ENCODE measurements around the gene F3. TPM values are rescaled to one million over a fixed set of nuclear protein-coding genes. Genes with fewer than 3 reads are reported as not detected.
A peak's percentile ranks its signal among the peaks of the same experiment; 100 is the strongest.
"Not testable (repeated sequence)": the region's sequence is repeated elsewhere in the genome, so short reads cannot be mapped to it uniquely, and the experiment has no call there.

The F3 gene
- total RNA-seq (10 to 100 TPM; 71.5 to 73.3 TPM), polyA plus RNA-seq (ENCODE audit: insufficient read length in 2 of 2) (100 to 1,000 TPM in 1 of 2 donors, 10 to 100 TPM in 1; 97.1 to 104 TPM)
- long read RNA-seq, donor 1, transcript F3-201 (6 exons, 2,287 nt) = major isoform, 9 of 9 reads
- long read RNA-seq, donor 1, partial matches to known transcripts = 0 of 9 reads
- long read RNA-seq, donor 1, other reads (novel, unspliced or antisense) = 0 of 9 reads
- long read RNA-seq, donor 2, transcript F3-201 (6 exons, 2,287 nt) = major isoform, 9 of 10 reads
- long read RNA-seq, donor 2, partial matches to known transcripts = 0 of 10 reads
- long read RNA-seq, donor 2, other reads (novel, unspliced or antisense) = 0 of 10 reads
- long read RNA-seq, donor 3, transcript F3-201 (6 exons, 2,287 nt) = major isoform, 7 of 7 reads
- long read RNA-seq, donor 3, partial matches to known transcripts = 0 of 7 reads
- long read RNA-seq, donor 3, other reads (novel, unspliced or antisense) = 0 of 7 reads
- long read RNA-seq, donor 4, partial matches to known transcripts = 0 of 1 reads
- long read RNA-seq, donor 4, other reads (novel, unspliced or antisense) = 0 of 1 reads

DNA sequence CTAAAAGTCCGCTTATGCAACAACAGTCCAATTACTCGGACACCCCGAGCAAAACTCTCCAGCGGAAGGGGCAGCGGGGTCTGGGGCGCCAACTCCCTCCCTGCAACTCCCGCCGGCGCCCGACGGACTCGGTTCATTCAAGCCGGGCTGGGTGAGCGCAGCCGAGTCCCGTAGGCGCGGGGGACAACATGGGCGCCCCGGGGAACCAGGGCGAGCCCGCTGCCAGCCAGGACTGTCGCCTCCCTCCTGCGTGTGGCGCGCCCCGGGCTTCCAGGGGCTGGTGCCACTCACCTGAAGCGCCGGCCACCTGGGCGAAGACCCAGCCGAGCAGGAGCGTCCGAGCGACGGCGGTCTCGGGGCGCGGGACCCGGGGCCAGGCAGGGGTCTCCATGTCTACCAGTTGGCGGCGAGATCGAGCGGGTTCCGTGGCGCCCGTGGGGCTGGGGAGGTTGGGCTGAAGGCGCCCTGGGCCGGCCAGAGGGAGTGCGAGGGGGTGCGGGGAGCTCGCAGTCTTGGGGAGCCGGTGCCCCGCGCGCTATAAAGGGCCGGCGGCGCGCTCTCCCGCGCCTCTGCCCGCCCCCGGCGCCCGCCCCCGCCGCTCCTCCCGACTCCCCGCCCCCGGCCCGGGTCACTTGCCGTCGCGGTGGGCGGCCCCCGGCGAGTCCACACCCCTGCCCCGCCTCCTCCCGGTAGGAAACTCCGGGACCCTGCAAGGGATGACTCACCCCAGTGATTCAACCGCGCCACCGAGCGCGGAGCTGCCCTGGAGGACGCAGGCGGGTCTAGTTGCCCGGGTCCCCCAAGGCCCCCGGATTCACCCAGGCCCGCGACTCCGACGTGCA is at the start of gene F3:
F3 (minus strand) TSS at position 514 of the 842 bp plus-strand sequence; CDS start at position 391, 123 bp downstream.
- H3K36me3 ChIP-seq (ENCODE audit: control insufficient read depth, insufficient read depth, low read length) = no peaks in the 10 kb centered on the region
- peak within 1 kb of the TSS; percentile 88 for H3K4me3 ChIP-seq (ENCODE audit: low read depth, low read length)
- peak within 1 kb of the TSS; percentile 93 for H3K27ac ChIP-seq (ENCODE audit: low read depth, low read length)
- H3K9me3 ChIP-seq (ENCODE audit: control insufficient read depth, insufficient read depth, low read length) = no peaks in the 10 kb centered on the region
- H3K4me1 ChIP-seq (ENCODE audit: control insufficient read depth, insufficient read depth, low read length) = peaks cover 24% of the 10 kb centered on the region
- WGBS (ENCODE audit: insufficient coverage) = under 1% methylated on average over 71 of the region's 94 CpGs
- DNase-seq (ENCODE audit: low read depth in 4 of 6, low spot score in 6 of 6) = peak in 5 of 6 donors; percentile 53 to 92 (median 64)
- peaks cover 19% of the 10 kb centered on the region for H3K27me3 ChIP-seq (ENCODE audit: control insufficient read depth, insufficient read depth, low read length)

DNA sequence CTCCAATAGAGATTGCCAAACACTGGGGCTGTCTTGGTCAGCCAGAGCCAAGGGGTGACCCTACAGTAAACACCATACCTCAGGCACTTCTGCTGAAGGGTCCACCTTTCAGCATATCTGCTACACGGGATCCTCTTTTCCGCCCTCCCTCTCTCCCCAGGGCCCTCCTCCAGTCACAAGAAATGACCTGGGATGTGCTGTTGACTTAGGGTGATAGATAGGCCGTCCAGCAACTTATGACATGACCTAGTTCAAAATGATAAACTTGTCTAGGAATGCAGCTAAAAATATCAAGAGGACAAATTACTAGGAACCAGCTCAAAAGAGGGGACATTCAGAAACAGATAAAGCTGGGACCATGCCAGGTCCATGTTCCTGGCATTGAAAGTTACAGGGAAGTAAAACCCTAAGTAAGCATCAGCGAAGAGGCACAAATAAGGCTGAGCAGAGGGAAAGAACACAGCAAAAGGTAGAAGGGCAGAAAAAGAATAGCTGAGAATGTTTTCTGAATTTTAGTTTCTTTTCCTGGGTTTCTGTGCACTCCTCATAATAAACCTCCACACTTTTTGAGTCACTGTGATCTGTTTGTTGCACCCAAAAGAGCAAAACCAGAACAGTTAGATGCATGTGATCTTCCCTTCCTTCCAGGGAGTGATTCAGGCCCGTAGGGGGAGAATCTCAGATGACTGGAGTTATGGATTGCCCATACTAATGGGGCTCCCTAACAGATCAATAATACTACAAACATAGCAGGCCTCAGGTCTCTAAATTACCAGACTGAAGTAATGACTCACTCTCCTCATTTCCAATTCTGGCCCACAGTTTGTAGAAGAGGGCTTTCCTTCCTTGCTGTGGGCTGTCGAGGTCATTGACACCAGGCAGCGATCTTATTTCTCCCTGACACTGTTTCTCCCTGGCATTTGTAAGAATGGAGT is 48.9 kb upstream of the F3 start:
- H3K4me3 ChIP-seq (ENCODE audit: low read depth, low read length) = no peak overlapping the region
- peaks cover 52% of the 10 kb centered on the region for H3K4me1 ChIP-seq (ENCODE audit: control insufficient read depth, insufficient read depth, low read length)
- H3K9me3 ChIP-seq (ENCODE audit: control insufficient read depth, insufficient read depth, low read length) = no peaks in the 10 kb centered on the region
- WGBS (ENCODE audit: insufficient coverage) = 80% methylated on average over 1 of the region's 7 CpGs
- DNase-seq (ENCODE audit: low read depth in 4 of 6, low spot score in 6 of 6) = peak in 2 of 6 donors; percentile 25 to 28
- peak overlapping the region; percentile 95 for H3K27ac ChIP-seq (ENCODE audit: low read depth, low read length)
- no peaks in the 10 kb centered on the region for H3K27me3 ChIP-seq (ENCODE audit: control insufficient read depth, insufficient read depth, low read length)
- H3K36me3 ChIP-seq (ENCODE audit: control insufficient read depth, insufficient read depth, low read length) = no peaks in the 10 kb centered on the region

DNA sequence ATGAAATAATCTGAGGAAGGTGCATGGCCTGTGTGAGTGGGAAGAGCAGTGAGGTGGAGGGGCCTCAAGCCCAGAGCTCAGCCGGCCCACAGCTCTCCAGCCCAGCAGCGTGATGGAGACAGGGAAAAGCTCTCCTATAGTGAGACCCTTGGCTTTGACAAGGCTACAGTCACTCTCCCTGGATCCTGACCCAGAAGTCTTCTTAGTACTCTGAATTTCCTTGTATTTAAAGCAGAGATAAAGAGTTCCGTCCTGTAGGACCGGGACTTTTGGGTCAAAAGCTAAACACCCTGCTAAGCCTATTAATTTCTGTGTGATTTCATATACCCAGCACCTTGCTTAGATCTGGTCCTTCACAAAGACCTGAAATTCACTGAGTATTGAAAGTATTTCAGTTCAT is 48.2 kb upstream of the F3 start:
- Histone ChIP-seq H3K4me3 (ENCODE audit: low read depth, low read length) (no peak overlapping the region), H3K9me3 (ENCODE audit: control insufficient read depth, insufficient read depth, low read length) (no peaks in the 10 kb centered on the region), H3K36me3 (ENCODE audit: control insufficient read depth, insufficient read depth, low read length) (no peaks in the 10 kb centered on the region), H3K4me1 (ENCODE audit: control insufficient read depth, insufficient read depth, low read length) (peaks cover 45% of the 10 kb centered on the region), H3K27ac (ENCODE audit: low read depth, low read length) (peak overlapping the region; percentile 95), H3K27me3 (ENCODE audit: control insufficient read depth, insufficient read depth, low read length) (no peaks in the 10 kb centered on the region)
- 40% methylated on average over 1 of the region's 4 CpGs for WGBS (ENCODE audit: insufficient coverage)
- no peak for DNase-seq (ENCODE audit: low read depth in 4 of 6, low spot score in 6 of 6)

- no peak for DNase-seq (ENCODE audit: low read depth in 4 of 6, low spot score in 6 of 6)
- H3K9me3 ChIP-seq (ENCODE audit: control insufficient read depth, insufficient read depth, low read length) = peaks cover 3% of the 10 kb centered on the region
- 100% methylated on average over 2 of the region's 2 CpGs for WGBS (ENCODE audit: insufficient coverage)
- no peaks in the 10 kb centered on the region for H3K36me3 ChIP-seq (ENCODE audit: control insufficient read depth, insufficient read depth, low read length)
- no peaks in the 10 kb centered on the region for H3K4me1 ChIP-seq (ENCODE audit: control insufficient read depth, insufficient read depth, low read length)
- H3K27me3 ChIP-seq (ENCODE audit: control insufficient read depth, insufficient read depth, low read length) = no peaks in the 10 kb centered on the region
- no peak overlapping the region for H3K27ac ChIP-seq (ENCODE audit: low read depth, low read length)
- H3K4me3 ChIP-seq (ENCODE audit: low read depth, low read length) = no peak overlapping the region
Measured at GRCh38 chr1:94582565-94582964, 41.0 kb upstream of the F3 start.

DNA sequence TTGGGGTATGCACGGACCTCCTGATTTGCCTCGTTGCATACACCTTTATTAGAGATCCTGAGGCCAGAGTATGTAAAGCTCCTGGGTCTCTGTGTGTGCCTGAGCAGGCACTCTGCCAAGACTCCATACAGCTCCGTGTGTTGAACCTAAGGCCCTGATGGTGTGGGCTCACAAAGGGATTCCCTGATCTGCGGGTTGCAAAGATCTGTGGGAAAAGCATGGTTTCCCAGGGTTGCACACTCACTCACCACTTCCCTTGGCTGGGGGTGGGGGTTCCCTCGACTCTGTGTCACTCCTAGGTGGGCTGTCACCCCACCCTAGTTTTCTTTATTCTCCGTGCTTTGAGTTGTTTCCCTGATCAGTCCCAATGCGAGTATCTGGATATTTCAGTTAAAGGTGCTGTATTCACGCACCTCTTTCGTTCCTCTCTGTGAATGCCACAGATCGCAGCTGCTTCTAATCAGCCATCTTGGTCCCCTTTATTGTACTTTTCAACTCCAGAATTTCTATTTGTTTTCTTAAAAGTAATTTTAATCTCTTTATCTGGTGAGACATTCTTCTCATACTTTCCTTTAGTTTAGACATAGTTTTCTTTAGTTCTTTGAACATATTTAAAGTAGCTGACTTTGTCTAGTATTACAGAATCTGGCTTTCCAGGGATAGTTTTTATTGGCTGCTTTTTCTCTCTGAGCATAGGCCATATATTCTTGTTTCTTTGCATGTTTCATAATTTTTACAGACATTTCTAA is 39.0 kb upstream of the F3 start:
- H3K4me1 ChIP-seq (ENCODE audit: control insufficient read depth, insufficient read depth, low read length) = no peaks in the 10 kb centered on the region
- WGBS (ENCODE audit: insufficient coverage) = 85% methylated on average over 3 of the region's 10 CpGs
- H3K4me3 ChIP-seq (ENCODE audit: low read depth, low read length) = no peak overlapping the region
- H3K27ac ChIP-seq (ENCODE audit: low read depth, low read length) = peak overlapping the region; percentile 1
- no peaks in the 10 kb centered on the region for H3K27me3 ChIP-seq (ENCODE audit: control insufficient read depth, insufficient read depth, low read length)
- no peak for DNase-seq (ENCODE audit: low read depth in 4 of 6, low spot score in 6 of 6)
- H3K9me3 ChIP-seq (ENCODE audit: control insufficient read depth, insufficient read depth, low read length) = peaks cover 9% of the 10 kb centered on the region
- no peaks in the 10 kb centered on the region for H3K36me3 ChIP-seq (ENCODE audit: control insufficient read depth, insufficient read depth, low read length)

DNA sequence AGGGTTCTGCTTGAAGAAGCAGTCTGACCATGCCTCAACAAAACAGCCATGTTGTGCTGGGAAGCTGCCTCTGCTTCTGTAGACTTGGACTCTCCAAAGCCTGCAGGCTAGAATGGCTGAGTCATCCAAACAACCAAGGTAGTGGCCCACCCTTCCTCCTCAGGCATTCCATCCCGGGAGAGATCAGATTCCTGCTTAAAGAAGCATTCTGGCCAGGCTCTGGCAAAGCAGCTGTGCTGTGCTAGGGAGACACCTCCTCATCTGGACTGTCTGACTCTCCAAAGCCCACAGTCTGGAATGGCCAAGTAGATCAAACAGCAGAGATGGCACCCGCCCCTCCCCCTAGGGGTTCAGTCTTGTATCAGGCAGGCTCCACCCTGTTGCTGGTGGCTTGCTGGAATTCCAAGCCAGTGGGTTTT is 38.3 kb upstream of the F3 start:
- Histone ChIP-seq H3K27me3 (ENCODE audit: control insufficient read depth, insufficient read depth, low read length) (no peaks in the 10 kb centered on the region), H3K36me3 (ENCODE audit: control insufficient read depth, insufficient read depth, low read length) (no peaks in the 10 kb centered on the region), H3K4me1 (ENCODE audit: control insufficient read depth, insufficient read depth, low read length) (no peaks in the 10 kb centered on the region), H3K9me3 (ENCODE audit: control insufficient read depth, insufficient read depth, low read length) (peaks cover 9% of the 10 kb centered on the region), H3K4me3 (ENCODE audit: low read depth, low read length) (no peak overlapping the region), H3K27ac (ENCODE audit: low read depth, low read length) (peak overlapping the region; percentile 17)
- DNase-seq (ENCODE audit: low read depth in 4 of 6, low spot score in 6 of 6) = peak in 1 of 6 donors; percentile 35
- 64% methylated on average over 2 of the region's 2 CpGs for WGBS (ENCODE audit: insufficient coverage)

DNA sequence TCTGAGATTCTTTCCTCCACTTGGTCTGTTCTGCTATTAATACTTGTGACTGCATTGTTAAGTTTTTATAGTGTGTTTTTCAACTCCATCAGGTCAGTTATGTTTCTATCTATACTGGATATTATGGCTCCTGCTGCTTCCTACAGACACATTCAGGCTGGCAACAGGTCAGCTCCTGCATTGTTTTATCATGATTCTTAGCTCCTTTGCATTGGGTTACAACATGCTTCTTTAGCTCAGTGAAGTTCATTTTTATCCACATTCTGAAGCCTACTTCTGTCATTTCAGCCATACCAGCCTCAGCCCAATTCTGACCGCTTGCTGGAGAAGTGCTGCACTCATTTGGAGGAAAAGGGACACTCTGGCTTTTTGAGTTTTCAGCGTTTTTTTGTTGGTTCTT is 37.3 kb upstream of the F3 start:
- 76% methylated on average over 2 of the region's 2 CpGs for WGBS (ENCODE audit: insufficient coverage)
- DNase-seq (ENCODE audit: low read depth in 4 of 6, low spot score in 6 of 6) = no peak
- Histone ChIP-seq H3K36me3 (ENCODE audit: control insufficient read depth, insufficient read depth, low read length) (no peaks in the 10 kb centered on the region), H3K27ac (ENCODE audit: low read depth, low read length) (no peak overlapping the region), H3K4me3 (ENCODE audit: low read depth, low read length) (no peak overlapping the region), H3K9me3 (ENCODE audit: control insufficient read depth, insufficient read depth, low read length) (peaks cover 9% of the 10 kb centered on the region), H3K27me3 (ENCODE audit: control insufficient read depth, insufficient read depth, low read length) (no peaks in the 10 kb centered on the region), H3K4me1 (ENCODE audit: control insufficient read depth, insufficient read depth, low read length) (no peaks in the 10 kb centered on the region)

DNA sequence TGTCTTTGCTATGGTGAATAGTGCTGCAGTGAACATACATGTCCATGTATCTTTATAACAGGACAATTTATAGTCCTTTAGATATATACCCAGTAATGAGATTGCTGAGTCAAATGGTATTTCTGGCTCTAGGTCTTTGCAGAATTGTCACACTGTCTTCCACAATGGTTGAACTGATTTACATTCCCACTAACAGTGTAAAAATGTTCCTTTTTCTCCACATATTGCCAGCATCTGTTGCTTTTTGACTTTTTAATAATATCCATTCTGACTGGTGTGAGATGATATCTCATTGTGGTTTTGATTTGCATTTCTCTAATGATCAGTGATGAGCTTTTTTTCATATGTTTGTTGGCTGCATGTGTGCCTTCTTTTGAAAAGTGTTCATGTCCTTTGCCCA is 32.4 kb upstream of the F3 start:
- not testable (repeated sequence) for H3K27ac ChIP-seq (ENCODE audit: low read depth, low read length); H3K27me3 ChIP-seq (ENCODE audit: control insufficient read depth, insufficient read depth, low read length); H3K4me1 ChIP-seq (ENCODE audit: control insufficient read depth, insufficient read depth, low read length); H3K36me3 ChIP-seq (ENCODE audit: control insufficient read depth, insufficient read depth, low read length); H3K4me3 ChIP-seq (ENCODE audit: low read depth, low read length); DNase-seq (ENCODE audit: low read depth in 4 of 6, low spot score in 6 of 6)
- H3K9me3 ChIP-seq (ENCODE audit: control insufficient read depth, insufficient read depth, low read length) = peaks cover 10% of the 10 kb centered on the region

Data from spinal cord (tissue), 10 donors.